Measurements from ENCODE around the gene TTLL10.

The TTLL10 gene

DNA sequence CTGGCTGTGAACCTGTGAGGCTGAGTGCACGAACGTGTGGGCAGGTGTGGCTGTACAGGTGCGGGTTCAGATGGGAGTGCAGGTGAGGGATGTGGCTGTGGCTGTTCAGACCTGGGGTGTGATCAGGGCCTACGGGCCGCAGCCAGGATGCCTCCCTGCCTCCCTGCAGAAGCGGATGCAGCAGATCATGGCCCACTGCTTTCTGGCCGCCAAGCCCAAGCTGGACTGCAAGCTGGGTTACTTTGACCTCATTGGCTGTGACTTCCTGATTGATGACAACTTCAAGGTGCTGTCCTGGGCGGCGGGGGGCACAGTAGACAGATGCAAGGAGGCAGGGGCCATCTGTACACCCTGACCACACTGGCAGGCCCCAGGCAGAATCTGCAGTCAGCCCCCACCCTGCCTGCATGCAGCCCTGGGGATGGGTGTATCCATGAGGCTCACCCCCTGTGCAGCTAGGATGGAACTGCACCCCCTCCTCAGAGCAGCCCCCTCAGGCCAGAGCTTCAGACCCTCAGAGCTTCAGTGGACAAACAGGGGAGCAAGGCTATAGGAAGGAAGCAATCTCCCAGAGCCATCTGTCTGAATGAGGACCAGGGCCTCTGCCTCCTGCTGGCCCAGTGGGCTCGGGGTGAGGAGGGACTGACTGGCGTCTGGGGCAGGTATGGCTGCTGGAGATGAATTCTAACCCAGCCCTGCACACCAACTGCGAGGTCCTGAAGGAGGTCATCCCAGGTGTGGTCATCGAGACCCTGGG lies 22.9 kb downstream of the TTLL10 start:
- no peak for DNase-seq

DNA sequence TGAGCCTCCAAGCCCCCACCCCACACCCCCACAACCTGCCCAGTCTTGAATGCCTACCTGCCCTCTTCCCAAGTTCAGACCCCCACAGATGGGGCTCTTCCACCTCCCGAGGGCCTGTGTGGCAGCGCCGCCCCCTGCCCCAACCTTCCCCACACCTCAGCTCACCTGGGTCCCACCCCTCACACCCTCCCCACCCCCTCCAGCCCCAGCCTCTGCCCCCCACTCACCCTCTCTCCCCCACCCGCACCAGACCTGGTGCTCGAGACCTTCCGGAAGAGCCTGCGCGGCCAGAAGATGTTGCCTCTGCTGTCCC lies 23.5 kb downstream of the TTLL10 start:
- no peak for DNase-seq

DNA sequence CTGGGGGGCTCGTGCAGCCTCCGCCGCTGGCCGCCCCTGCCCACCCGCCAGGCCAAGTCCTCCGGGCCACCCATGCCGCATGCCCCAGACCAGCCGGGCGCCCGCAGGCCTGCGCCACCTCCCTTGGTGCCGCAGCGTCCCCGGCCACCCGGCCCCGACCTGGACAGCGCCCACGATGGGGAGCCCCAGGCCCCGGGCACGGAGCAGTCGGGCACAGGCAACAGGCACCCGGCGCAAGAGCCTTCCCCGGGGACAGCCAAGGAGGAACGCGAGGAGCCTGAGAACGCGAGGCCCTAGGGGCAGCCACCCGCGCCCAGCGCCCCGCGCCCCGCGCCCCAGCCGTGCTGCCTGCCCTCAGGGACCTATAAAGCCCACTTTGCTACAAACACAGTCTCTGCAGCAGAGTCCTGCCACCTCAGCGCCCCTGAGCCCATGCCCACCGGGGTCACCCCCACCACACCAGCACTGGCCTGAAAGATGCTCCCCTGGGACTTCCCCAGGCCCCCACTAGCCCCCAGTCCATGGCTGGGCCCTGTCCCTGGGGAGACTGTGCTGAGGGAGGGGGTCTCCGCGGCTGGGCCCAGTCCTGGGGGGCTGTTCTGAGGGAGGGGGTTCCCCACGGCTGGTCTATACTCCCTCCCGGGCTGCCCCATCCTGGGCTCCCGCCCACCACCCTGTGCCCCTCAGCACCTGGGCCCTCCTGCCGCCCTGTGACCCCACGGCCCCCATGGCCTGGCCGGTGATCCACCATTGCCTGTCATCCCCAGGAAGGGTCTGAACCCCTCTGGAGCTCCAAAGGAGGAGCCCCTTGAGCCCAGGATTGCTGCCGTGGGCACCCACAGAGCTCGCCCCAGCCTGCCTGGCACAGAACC lies 24.1 kb downstream of the TTLL10 start:
- DNase-seq, result no peak

DNA sequence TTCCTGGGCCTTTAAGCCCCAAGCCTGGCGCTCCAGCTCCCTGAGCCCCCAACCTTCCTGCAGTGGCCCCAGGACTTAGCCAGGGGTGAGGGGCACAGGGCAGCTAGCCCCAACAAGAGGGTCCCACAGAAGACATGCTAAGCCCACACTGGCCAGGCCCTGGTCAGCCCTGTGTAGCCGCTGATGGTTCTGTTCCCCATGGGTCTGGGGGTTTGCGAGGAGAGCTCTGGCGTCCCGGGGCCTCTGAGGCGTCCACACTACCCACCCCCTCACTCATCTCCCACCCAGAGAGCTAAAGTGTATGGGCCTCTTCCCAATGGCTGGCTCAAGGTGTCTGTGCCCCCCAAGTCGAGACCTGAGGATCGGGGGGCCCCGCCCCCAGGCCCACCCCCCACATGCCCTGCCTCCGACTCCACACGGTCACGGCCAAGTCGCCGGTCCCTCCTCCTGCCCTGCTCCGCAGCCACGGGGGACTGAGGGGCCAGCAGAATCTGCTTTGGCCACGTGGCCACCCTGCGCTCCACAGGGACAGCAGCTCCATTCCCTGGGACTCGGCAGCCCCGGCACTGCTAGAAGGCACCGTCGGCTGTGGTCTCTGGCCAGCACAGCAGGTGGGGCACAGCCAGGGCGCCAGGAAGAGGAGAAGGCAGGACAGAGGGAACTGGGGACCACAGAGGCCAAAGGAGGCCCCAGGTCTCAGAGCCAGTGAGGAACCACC lies 24.9 kb downstream of the TTLL10 start:
- no peak for DNase-seq

DNA sequence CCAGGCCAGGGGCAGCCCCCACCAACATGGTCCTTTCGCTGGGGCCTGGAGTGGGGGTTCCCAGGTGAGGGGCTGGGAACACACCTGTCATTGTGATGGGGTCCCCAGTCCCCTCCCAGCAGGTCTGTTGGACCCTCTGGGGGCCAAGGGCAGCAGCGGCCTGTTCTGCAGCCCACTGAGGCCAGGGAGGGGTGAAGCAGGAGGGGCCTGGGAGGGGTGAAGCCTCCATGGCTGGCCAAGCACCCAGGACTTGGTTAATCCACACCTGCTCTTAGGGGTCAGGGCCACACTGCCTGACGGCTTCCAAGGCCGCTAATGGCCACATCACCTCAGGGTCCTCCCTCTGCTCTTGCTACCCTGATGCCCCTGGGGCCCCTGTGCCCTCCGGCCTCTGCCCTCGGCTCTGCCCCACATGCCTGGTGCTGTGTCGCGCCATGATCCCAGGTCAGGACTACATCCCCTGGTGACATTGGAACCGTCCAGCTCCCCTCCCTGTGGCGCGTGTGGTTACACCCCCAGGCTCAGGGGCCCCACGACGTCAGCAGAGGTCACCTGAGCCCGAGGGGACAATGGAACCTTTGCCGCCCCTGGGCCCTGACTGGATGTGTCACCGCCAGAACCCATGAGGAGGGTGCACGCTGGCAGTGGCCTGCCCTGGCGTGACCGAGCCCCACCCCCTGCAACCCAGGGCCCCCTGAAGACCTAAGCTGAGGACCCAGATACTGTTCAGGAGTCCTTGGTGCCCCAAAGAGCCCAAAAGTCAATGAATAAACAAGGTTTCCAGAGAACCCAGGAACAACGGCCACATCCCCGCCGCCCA lies 25.7 kb downstream of the TTLL10 start:
- no peak for DNase-seq

DNA sequence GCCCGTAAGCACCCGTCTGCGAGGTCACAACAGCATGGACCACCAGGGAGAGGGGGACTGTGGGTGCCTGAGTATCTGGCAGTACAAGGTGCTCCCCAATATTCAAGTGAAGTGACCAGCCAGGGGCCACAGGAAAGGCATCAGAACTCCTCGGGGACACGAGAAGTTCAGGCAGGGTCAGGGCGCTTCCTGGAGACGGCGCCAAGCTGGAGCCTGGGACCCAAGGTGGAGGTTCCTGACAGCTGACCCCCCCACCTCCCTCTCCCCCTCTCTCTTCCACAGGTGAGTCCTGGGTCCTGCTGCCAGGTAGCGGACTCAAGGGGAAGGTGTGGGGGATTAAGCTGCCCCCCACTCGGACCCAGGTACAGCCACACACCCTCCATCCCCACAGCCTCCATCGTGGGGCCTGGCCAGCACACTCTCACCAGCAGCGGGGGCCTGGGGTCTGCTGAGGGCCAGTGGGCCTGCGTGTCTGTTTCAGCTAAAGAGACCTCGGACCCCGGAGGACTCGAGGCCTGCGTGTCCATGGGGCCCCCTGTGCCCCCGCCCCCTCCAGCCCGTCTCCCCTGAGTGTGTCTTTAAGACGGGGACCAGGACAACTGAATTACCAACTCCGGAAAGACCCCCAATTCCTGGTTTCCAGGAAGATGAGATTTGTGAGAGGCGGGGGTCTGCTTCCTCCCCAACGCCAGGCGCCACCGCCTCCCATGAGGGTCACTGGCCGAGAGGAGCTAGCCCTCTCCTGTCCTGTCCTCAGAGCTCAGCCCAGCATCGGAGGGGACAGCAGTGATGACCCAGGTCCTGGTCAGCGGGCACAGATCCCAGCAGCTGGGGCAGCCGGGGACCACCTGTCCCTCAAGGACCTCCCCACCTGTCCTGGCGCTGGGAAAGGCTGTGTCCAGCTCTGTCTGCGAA lies 26.5 kb downstream of the TTLL10 start:
- DNase-seq, result no peak

DNA sequence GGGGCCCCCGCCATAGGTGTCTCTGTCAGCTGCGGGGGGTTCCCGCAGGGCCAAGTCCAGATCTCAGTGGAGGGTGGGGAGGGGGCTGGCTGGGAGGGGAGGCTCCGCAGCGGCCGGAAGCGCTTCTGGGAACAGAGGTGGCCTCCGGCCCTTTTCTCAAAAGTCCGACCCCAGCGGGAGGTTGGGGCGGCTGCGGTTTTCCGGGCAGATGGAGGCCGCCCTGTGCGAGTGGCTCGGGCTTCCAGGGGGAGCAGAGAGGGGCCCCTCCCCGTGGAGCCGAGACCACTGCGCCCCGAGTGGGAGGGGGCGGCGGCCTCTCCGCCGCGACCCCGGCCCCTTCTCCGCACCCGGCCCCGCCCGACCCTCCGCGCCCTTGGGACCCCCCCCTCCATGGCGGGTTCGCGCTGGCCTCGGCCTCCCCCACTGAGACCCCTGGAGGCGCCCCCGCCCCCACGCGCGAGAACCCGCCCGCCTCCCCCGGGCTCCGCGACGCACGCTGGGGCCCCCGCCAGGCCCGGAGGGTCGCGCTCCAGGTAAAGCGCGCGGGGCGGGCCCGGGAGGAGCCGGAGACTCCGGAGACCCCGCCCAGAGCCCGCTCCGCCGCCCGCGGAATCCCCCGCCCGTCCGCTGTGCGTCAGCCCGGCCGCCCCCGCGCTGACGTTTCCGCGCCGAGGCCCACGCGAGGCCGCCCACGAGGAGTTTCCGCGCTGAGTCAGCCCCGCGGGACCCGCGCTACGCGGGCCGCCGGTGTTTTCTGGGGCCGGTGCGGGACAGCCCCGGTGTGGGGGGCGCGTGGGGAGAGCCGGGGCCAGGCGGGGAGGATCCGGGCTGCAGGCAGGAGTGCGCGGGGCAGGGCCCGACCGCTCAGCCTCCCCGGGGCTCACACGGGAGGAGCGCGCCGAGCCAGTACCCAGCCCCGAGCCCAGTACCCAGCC lies 27.5 kb downstream of the TTLL10 start:
- DNase-seq, result no peak

DNA sequence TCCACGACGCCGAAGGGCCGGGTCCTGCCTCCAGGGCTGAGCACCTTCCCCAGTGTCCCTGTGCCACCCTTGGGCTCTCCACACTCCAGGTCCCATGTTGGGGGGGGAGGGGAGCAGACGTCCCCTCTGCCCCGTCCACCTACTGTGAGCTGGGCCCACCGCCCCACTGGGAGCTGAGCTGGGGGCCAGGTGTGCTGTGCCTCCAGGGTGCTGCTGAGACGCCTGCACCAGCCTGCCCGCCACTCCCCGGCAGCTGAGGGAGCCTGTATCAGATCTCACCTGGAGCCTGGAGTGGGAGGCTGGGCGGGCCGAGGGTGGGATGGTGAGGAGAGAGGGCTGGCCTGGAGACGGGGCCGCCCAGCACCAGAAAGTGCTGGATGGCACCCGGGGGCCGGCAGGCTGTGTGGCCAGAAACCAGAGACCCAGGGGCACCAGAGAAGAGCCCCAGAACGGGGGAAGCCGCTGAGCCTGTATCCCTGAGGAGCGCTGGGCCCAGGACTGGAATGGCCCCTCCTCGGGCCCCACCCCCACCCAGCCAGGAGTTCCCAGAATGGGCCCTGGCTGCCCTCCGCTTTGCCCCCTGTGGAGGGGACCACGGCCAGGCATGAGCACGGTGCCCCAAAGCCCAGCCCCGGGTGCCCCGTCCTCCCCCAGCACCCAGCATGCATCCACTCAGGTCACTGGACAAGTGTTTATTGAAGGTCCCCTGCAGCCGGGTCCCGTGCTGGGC lies 29.3 kb downstream of the TTLL10 start:
- no peak for DNase-seq

DNA sequence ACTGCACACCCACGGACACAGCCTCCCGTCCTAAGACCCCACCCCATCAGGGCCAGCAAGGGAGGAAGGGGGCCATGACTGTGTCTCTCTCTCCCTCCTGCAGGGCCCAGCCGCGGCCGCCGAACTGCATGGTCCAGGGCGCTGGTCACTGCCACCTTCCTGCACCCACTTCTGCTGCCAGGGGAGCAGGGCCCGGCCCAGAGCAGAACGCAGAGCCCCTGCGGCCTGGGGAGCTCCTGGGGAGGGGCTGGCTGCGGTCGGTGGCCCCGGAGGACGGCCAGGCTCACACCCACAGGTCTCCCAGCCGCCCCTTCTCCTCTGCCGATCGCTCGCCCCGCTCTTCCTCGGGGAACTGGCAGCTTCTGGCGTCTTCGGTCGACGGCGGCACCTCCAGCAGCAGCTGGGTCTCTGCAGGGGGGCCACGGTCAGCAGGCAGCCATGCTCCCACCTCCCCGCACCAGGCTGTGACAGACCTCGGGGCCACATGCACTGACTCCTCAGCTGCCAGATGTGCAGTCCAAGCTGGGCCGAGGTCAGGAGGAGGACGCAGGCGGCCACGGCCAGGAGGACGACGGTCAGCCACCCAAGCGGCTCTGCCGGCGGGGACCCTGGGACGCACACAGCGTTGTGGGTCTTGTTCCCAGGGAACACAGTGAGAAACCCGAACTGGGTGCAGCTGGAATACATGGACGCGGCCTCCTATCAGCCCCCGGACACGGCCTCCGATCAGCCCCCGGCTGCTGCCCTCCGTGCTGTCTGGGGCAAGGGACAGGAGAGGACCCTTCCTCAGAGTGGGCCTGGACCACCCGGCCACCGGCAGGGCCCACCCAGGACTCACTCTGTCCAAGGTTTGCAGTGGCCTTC lies 30.1 kb downstream of the TTLL10 start:
- no peak for DNase-seq

DNA sequence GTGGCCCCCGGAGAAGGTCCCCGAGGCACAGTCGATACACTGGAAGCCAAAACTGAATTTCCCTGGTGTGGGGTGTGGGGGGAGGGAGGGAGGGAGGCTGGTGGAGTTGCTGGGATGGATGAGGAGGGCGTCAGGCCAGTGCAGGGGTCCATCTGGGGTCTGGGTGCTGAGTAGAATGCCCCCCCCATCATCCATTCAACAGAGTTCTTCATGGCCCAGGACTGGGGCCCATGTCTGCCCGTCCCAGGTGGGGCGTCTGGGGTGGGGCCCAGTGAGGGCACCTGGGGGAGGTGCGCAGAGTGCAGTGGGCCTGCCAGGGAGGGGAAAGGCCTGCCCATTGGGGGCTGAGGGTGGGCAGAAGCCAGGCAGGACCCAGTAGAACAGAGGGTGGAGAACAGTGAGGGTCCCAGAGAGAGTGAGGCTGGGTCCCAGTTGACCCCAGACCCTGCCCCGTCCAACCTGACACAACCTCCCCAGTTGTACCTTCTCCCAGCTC lies 30.8 kb downstream of the TTLL10 start:
- no peak for DNase-seq

DNA sequence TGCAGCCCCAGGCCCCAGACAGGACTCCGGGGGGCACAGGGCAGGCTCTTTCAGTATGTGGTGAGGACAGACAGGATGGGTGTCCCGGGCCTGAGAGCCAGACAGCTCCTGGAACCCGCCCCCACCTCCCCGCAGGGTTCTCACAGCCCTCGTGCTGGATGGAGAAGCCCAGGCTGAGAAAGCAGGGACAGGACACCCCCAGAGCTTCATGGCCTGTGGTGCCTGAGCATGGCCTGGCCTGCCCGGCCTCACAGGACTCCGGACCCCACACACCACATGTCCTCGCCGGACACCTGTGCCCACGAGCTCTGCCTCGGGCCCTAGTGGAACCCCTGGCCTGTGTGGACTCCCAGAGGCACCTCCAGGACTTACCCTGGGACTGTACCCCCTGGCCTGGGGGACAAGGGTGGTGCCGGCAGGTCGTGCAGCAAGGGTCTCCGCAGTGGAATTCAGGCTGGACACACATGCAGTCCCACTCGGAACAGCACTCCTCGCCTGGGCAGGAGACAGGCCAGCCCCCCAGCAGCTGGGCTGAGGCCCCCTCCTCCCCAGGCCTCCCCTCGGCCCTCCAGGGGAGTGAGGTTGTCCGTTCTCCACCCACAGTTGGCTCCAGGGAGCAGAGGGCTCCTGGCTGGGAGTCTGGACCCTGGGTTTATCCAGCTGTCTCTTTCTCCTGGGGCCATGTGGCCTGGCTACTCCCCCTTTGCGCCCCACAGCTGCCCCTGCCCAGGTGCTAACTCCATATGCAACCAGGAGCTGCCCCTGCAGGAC lies 31.5 kb downstream of the TTLL10 start:
- DNase-seq, result no peak

DNA sequence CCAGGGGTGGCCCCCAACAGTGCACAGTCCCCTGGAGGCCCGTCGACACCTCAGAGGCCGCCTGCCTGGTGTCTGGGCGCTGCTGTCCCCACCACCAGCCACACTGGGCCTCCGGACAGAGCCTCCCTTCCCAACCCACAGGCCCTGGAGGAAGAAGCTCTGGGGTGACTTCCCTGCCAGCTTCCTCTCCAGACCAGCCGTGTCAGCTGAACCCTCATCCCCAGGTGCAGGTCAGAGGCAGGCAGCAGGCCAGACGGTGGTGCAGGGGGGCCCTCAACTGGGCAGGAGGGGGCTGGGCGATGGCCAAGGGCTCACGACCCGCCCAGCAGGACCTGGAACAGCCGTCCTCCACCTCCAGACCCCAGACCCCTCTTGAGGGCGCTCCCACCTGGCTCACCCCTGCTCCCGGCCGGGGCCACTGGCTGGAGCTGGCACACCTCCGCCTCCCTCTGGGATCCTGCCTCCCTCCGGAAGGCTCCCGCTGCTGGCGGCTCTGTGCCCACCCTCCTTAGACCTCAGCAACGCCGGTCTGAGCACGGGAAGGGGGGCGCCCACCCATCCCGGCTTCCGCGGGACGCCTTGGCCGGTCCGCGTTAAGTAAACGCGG lies 32.2 kb downstream of the TTLL10 start:
- DNase-seq, result no peak

DNA sequence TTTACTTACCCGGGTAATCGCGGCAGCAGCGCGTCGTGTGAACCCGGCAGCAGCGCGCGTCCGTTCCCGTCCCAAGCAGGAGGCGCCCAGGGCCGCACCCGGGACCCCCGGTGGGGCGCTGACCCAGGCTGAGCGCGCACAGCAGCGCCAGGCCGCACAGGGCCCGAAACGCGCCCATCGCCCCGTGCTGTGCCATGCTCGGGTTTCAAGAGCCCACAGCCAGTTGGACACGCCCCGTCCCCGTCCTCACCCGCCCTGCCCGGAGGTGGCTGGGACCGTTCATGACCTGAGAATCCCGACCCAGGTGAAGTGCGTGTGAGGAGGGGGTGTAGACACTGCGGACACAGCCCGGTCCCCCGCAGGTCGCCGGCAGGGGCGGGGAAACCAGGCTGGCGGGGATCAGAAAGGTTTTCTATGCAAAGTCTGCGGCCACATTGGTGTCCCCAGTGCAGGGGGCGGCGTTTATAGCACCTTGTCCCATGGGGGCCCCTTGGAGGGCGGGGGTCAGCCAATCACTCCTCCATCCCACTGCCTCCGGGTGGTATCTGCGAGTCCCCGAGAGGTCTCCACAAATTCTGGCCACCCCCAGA lies 32.8 kb downstream of the TTLL10 start, which contains the start of gene TNFRSF18:
TNFRSF18 (minus strand) TSS at position 217 of the 590 bp plus-strand sequence; CDS start at position 196, 21 bp downstream.
- no peak for DNase-seq

DNA sequence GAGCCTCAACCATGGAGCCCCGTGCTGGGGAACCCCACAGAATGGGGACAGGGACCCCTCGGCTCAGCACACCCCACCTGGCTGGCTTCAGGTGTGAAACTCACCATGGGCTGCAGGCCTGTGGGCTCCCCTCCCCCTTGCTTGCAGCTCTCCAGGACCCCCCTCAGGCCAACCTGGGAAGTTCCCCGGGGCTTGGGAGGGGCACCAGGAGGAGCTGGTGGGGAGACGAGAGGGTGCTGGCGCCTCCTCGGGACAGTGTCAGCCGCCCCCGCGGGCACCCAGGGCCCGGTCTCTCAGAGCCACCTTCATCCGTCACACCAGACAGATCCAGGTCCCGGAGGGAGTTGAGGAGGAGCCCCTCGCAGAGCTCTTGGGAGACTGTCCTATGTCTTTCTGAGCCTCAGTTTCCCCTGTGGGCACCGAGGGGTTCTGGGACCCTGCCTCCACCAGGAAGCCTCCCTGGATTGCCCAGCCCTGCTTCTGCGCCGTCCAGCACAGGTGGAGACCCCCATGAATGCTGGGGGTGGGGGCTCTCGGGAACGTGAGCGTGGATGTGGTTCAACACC lies 33.4 kb downstream of the TTLL10 start:
- no peak for DNase-seq

DNA sequence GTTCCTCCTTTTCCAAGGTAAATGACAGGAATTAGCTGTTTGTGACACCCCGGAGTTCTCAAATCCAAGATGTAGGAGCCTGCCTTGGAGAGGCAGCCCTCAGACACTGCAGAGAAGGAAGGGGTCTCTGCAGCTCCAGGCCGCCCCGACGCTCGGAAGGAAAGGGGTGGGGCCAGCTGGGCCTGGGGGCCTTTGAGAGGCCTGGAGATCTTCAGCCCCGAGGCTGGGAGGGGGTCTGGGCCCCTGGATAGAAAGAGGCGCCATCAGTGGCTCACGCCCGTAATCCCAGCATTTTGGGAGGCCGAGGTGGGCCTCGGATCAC lies 33.9 kb downstream of the TTLL10 start:
- DNase-seq, result no peak

DNA sequence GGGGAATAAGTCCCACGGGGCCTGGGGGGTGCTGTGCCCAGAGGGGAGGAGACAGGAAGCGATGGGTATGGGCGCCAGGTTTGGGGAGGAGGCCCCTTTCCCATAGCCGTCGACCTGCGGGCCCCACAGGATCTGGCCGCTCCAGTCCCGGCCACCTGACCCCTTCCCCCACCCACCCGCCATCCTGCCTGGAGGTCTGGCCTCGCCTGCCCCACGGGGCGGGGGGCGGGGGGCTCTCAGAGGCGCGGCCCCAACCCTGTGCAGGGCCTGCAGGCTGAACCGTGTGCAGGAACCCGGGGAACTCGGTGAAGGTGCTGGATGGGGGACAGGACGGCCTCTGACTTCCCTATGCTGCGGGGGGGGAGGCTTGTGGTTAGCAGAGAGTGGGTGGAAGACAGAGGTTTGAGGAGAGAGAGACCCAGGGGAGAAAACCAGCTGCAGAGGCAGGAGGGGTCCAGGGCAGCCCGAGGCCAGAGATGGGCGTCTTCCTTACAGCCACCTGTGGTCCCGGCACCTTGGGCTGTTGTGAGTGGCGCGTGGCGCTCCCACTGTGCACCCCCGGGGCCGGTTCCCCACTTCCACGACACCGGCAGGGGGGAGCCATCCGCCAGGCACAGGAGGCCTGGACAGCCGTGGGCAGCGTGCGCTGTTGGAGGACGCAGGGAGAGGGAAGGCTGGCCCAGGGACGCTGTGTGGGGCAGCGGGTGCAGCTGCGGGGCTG lies 35.2 kb downstream of the TTLL10 start:
- no peak for DNase-seq

Data from NCI-H2081 treated with DMSO at 0.1 percent for 48 hours (cell line).